OCI-LY3 (cell line): Measurements from ENCODE around the gene ZFYVE28.

Source experiments
- H2AFZ ChIP-seq: fragments of 200-600, 300-600 bp; shearing (Covaris generic); 2 replicates; pipeline ENCODE4 v1.6.0; 2014; ENCODE audit warnings: antibody characterized with exemption, low read depth, low read length
- H3K27ac ChIP-seq: fragments of 200-600, 300-600 bp; sonication (generic); 2 replicates; pipeline ENCODE4 v1.5.1; 2014; ENCODE audit warnings: mild to moderate bottlenecking, low read length, moderate library complexity, mixed read lengths
- H3K27me3 ChIP-seq: fragments of 200-600, 300-600 bp; sonication (generic); 2 replicates; pipeline ENCODE4 v1.6.1; 2014; ENCODE audit warnings: low read depth, low read length, mixed read lengths
- H3K36me3 ChIP-seq: fragments of 200-600, 300-600 bp; sonication (generic); replicated peaks from 2 replicates; pipeline ENCODE3; 2014; ENCODE audit warnings: low read depth, low read length, mixed read lengths
- H3K4me1 ChIP-seq: fragments of 300-600, 200-600 bp; sonication (generic); 2 replicates; pipeline ENCODE4 v1.6.1; 2014; ENCODE audit warnings: low read length, mixed read lengths
- H3K4me2 ChIP-seq: fragments of 200-600, 300-600 bp; sonication (generic); 2 replicates; pipeline ENCODE4 v1.6.1; 2014; ENCODE audit warnings: low read length, mixed read lengths
- H3K4me3 ChIP-seq: fragments of 300-600, 200-600 bp; sonication (generic); 2 replicates; pipeline ENCODE4 v1.5.1; 2014; ENCODE audit warnings: antibody characterized with exemption, mild to moderate bottlenecking, low read length, moderate library complexity
- H3K79me2 ChIP-seq: fragments of 300-600, 200-600 bp; shearing (Covaris generic); 2 replicates; pipeline ENCODE4 v1.6.1; 2014; ENCODE audit warnings: mild to moderate bottlenecking, low read length, mixed read lengths
- H3K9ac ChIP-seq: fragments of 300-600, 200-600 bp; shearing (Covaris generic); 2 replicates; pipeline ENCODE4 v1.6.0; 2014; ENCODE audit warnings: mild to moderate bottlenecking, low read length, moderate library complexity
- H3K9me3 ChIP-seq: fragments of 200-600, 300-600 bp; shearing (Covaris generic); 2 replicates; pipeline ENCODE4 v1.6.1; 2014; ENCODE audit warnings: low read length, mixed read lengths; ENCODE audit not compliant: insufficient read depth
- H4K20me1 ChIP-seq: fragments of 200-600, 300-600 bp; sonication (generic); 2 replicates; pipeline ENCODE4 v1.6.1; 2016; ENCODE audit warnings: low read length, mixed read lengths; ENCODE audit not compliant: insufficient read depth
- CTCF ChIP-seq: fragments of 200-600, 300-600 bp; sonication (generic); IDR thresholded peaks from 2 replicates; pipeline ENCODE4 v1.5.1; 2014; ENCODE audit warnings: antibody characterized with exemption, low read length, low read depth
- EZH2phosphoT487 ChIP-seq: fragments of 200-600 bp; shearing (Covaris generic); IDR thresholded peaks from 2 replicates; pipeline ENCODE4 v1.6.1; 2018; ENCODE audit warnings: antibody characterized with exemption, mixed run types, low read depth

Gene ZFYVE28

GRCh38 chr4:2427383-2428334, 9.2 kb upstream of the ZFYVE28 start:
- no peaks in the 10 kb centered on the region for H3K4me1 ChIP-seq
- H3K36me3 ChIP-seq = no peaks in the 10 kb centered on the region
- TF ChIP-seq CTCF (no peak), EZH2phosphoT487 (no peak)
- no peaks in the 10 kb centered on the region for H3K9me3 ChIP-seq
- H4K20me1 ChIP-seq = no peaks in the 10 kb centered on the region
- H3K4me3 ChIP-seq = no peak overlapping the region
- no peaks in the 10 kb centered on the region for H3K79me2 ChIP-seq
- no peak overlapping the region for H3K9ac ChIP-seq
- no peaks in the 10 kb centered on the region for H3K27me3 ChIP-seq
- no peak overlapping the region for H2AFZ ChIP-seq
- H3K4me2 ChIP-seq = no peak overlapping the region
- no peak overlapping the region for H3K27ac ChIP-seq

GRCh38 chr4:2426711-2427275, 8.3 kb upstream of the ZFYVE28 start:
- Histone ChIP-seq H3K4me3 (no peak overlapping the region), H3K27me3 (no peaks in the 10 kb centered on the region), H3K79me2 (no peaks in the 10 kb centered on the region), H3K9me3 (no peaks in the 10 kb centered on the region), H4K20me1 (no peaks in the 10 kb centered on the region), H3K4me2 (no peak overlapping the region), H3K36me3 (no peaks in the 10 kb centered on the region), H3K4me1 (peaks cover 4% of the 10 kb centered on the region), H3K9ac (no peak overlapping the region), H3K27ac (no peak overlapping the region), H2AFZ (no peak overlapping the region)
- TF ChIP-seq CTCF = no peak
- TF ChIP-seq EZH2phosphoT487 = no peak

GRCh38 chr4:2426069-2426397, 7.6 kb upstream of the ZFYVE28 start:
- Histone ChIP-seq H3K27ac (no peak overlapping the region), H3K9me3 (no peaks in the 10 kb centered on the region), H3K4me1 (peaks cover 10% of the 10 kb centered on the region), H3K4me3 (no peak overlapping the region), H3K36me3 (no peaks in the 10 kb centered on the region), H3K9ac (no peak overlapping the region), H3K79me2 (no peaks in the 10 kb centered on the region), H2AFZ (no peak overlapping the region), H3K27me3 (no peaks in the 10 kb centered on the region), H3K4me2 (no peak overlapping the region), H4K20me1 (no peaks in the 10 kb centered on the region)
- TF ChIP-seq CTCF = no peak

GRCh38 chr4:2425386-2426068, 7.1 kb upstream of the ZFYVE28 start:
- Histone ChIP-seq H3K4me1 (peaks cover 10% of the 10 kb centered on the region), H3K4me3 (no peak overlapping the region), H3K27me3 (peaks cover 5% of the 10 kb centered on the region), H4K20me1 (no peaks in the 10 kb centered on the region), H3K36me3 (no peaks in the 10 kb centered on the region), H2AFZ (no peak overlapping the region), H3K4me2 (no peak overlapping the region), H3K27ac (no peak overlapping the region), H3K9ac (no peak overlapping the region), H3K79me2 (no peaks in the 10 kb centered on the region), H3K9me3 (no peaks in the 10 kb centered on the region)
- TF ChIP-seq CTCF = no peak
- TF ChIP-seq EZH2phosphoT487 = no peak
